ENCODE data around the gene STMP1.
"Not testable (repeated sequence)": the region's sequence is repeated elsewhere in the genome, so short reads cannot be mapped to it uniquely, and the experiment has no call there.

STMP1 gene

DNA sequence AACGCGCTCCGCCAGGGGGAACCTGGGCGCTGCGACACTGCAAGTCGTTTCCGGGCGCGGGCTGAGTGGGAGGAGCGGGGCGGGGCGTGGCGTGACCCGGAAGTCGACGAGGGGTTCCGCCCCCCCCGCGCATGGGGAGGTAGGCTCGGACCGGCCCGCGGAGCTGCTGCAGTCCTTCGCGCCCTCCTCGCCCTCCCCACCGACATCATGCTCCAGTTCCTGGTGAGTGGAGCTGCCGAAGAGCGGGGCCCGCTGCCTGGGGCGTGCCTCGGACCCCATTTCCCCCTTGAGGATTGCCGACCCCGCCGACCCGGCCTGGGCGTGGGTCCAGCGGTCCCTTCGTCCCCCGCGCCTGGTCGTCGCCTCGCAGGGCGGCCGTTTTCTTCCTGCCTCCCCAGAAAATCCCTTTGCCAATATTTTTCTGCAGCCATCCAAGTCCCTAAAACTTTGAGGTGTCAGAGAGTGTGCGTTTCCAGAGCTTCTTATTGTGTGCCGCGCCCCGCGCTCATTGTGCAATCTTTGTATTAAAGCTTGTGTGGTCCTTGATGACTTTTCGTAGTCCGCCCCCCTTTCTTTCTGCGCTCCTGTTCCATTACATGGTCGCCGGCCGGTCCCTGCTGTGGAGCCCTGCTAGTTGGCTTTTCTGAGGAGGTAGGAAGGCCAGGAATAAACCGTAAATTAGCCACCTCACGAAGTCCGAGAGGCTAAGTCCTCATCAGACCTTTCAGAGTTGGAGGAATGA lies at the start of gene STMP1:
STMP1 (plus strand) TSS at position 142 of the 742 bp plus-strand sequence.
- H3K27me3 ChIP-seq (replicated peaks; ENCODE audit: control insufficient read depth, insufficient read depth, low read length): no peaks in the 10 kb centered on the region
- peak within 1 kb of the TSS; percentile 93 for H3K4me3 ChIP-seq (ENCODE audit: low read length)
- H3K36me3 ChIP-seq (ENCODE audit: control insufficient read depth, insufficient read depth, low read length, severe bottlenecking): no peaks in the 10 kb centered on the region
- peaks cover 36% of the 10 kb centered on the region for H3K4me1 ChIP-seq (ENCODE audit: control insufficient read depth, insufficient read depth, low read length)
- peak; percentile 99 for DNase-seq (ENCODE audit: low read depth)
- peak within 1 kb of the TSS; percentile 97 for H3K9ac ChIP-seq (ENCODE audit: low read length)
- H3K9me3 ChIP-seq (ENCODE audit: control insufficient read depth, low read length): no peaks in the 10 kb centered on the region

DNA sequence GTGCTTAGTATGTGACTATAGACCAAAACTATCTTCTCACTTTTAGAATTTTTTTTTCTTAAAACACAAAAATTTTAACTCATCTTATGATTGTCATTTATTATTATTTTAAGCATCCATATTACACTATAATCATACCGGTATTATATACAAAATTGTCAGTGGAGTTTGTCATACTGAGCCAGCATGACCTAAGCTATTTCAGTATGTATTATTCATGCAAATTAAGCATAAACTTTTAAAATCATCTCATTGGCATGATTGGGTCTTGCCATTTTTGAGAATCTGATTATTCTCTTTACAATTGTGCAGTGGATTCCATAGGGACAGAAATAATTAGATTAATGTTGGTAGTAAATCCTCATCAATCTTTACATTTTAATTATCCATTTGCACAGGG lies 46.2 kb upstream of the STMP1 start:
- no peaks in the 10 kb centered on the region for H3K9me3 ChIP-seq (ENCODE audit: control insufficient read depth, low read length)
- peaks cover 40% of the 10 kb centered on the region for H3K36me3 ChIP-seq (ENCODE audit: control insufficient read depth, insufficient read depth, low read length, severe bottlenecking)
- no peak for DNase-seq (ENCODE audit: low read depth)
- H3K4me3 ChIP-seq (ENCODE audit: low read length): no peak overlapping the region
- H3K9ac ChIP-seq (ENCODE audit: low read length): no peak overlapping the region
- H3K4me1 ChIP-seq (ENCODE audit: control insufficient read depth, insufficient read depth, low read length): peaks cover 10% of the 10 kb centered on the region
- no peaks in the 10 kb centered on the region for H3K27me3 ChIP-seq (replicated peaks; ENCODE audit: control insufficient read depth, insufficient read depth, low read length)

- no peak for DNase-seq (ENCODE audit: low read depth)
- no peaks in the 10 kb centered on the region for H3K27me3 ChIP-seq (replicated peaks; ENCODE audit: control insufficient read depth, insufficient read depth, low read length)
- H3K9ac ChIP-seq (ENCODE audit: low read length): no peak overlapping the region
- H3K4me1 ChIP-seq (ENCODE audit: control insufficient read depth, insufficient read depth, low read length): peaks cover 10% of the 10 kb centered on the region
- no peaks in the 10 kb centered on the region for H3K9me3 ChIP-seq (ENCODE audit: control insufficient read depth, low read length)
- H3K36me3 ChIP-seq (ENCODE audit: control insufficient read depth, insufficient read depth, low read length, severe bottlenecking): peaks cover 42% of the 10 kb centered on the region
- no peak overlapping the region for H3K4me3 ChIP-seq (ENCODE audit: low read length)
Measured at GRCh38 chr7:135617781-135618180, 44.5 kb upstream of the STMP1 start.

DNA sequence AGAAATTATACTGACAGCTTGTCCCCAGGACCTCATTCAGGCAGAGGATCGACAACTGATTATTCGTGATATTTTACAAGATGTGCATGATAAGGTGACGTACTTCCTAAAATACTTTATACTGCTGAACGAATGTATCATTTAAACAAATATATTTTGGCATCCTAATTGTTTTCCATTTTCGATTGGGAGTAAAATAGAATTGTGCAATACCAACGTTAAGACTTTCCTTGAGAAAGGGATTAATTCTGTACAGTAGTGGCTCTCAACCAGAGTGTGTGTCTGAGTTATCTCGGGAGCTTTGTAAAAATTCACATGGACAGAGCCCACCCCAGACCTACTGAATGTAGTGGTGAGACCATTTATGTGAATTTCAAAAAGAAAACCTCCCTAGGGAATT lies 43.8 kb upstream of the STMP1 start:
- no peak for DNase-seq (ENCODE audit: low read depth)
- Histone ChIP-seq H3K36me3 (ENCODE audit: control insufficient read depth, insufficient read depth, low read length, severe bottlenecking) (peaks cover 44% of the 10 kb centered on the region), H3K4me3 (ENCODE audit: low read length) (no peak overlapping the region), H3K27me3 (replicated peaks; ENCODE audit: control insufficient read depth, insufficient read depth, low read length) (no peaks in the 10 kb centered on the region), H3K4me1 (ENCODE audit: control insufficient read depth, insufficient read depth, low read length) (peaks cover 10% of the 10 kb centered on the region), H3K9me3 (ENCODE audit: control insufficient read depth, low read length) (no peaks in the 10 kb centered on the region), H3K9ac (ENCODE audit: low read length) (no peak overlapping the region)

DNA sequence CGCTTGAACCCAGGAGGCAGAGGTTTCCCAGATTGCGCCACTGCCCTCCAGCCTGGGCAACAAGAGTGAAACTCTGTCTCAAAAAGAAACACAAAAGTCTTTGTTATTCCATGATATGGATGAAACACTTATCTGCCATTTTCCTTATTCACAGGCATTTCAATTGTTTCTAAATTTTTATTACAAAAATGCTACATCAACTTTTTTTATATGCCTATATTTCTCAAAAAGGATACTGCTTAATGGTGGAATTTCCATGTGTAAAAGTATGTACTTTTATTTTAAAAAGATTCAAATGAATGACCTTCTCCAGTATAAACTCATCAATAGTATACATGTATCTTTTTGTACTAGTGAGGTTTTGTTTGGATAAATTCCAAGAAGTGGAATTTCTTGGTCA lies 41.9 kb upstream of the STMP1 start:
- DNase-seq (ENCODE audit: low read depth): peak; percentile 40
- peaks cover 10% of the 10 kb centered on the region for H3K4me1 ChIP-seq (ENCODE audit: control insufficient read depth, insufficient read depth, low read length)
- H3K4me3 ChIP-seq (ENCODE audit: low read length): peak overlapping the region; percentile 66
- peak overlapping the region; percentile 67 for H3K9ac ChIP-seq (ENCODE audit: low read length)
- peaks cover 52% of the 10 kb centered on the region for H3K36me3 ChIP-seq (ENCODE audit: control insufficient read depth, insufficient read depth, low read length, severe bottlenecking)
- H3K27me3 ChIP-seq (replicated peaks; ENCODE audit: control insufficient read depth, insufficient read depth, low read length): no peaks in the 10 kb centered on the region
- H3K9me3 ChIP-seq (ENCODE audit: control insufficient read depth, low read length): no peaks in the 10 kb centered on the region

GRCh38 chr7:135620980-135621850 lies 41.1 kb upstream of the STMP1 start:
- H3K4me1 ChIP-seq (ENCODE audit: control insufficient read depth, insufficient read depth, low read length): peaks cover 10% of the 10 kb centered on the region
- H3K9me3 ChIP-seq (ENCODE audit: control insufficient read depth, low read length): no peaks in the 10 kb centered on the region
- H3K4me3 ChIP-seq (ENCODE audit: low read length): peak overlapping the region; percentile 66
- H3K27me3 ChIP-seq (replicated peaks; ENCODE audit: control insufficient read depth, insufficient read depth, low read length): no peaks in the 10 kb centered on the region
- H3K9ac ChIP-seq (ENCODE audit: low read length): peak overlapping the region; percentile 67
- peak; percentile 95 for DNase-seq (ENCODE audit: low read depth)
- H3K36me3 ChIP-seq (ENCODE audit: control insufficient read depth, insufficient read depth, low read length, severe bottlenecking): peaks cover 54% of the 10 kb centered on the region

DNA sequence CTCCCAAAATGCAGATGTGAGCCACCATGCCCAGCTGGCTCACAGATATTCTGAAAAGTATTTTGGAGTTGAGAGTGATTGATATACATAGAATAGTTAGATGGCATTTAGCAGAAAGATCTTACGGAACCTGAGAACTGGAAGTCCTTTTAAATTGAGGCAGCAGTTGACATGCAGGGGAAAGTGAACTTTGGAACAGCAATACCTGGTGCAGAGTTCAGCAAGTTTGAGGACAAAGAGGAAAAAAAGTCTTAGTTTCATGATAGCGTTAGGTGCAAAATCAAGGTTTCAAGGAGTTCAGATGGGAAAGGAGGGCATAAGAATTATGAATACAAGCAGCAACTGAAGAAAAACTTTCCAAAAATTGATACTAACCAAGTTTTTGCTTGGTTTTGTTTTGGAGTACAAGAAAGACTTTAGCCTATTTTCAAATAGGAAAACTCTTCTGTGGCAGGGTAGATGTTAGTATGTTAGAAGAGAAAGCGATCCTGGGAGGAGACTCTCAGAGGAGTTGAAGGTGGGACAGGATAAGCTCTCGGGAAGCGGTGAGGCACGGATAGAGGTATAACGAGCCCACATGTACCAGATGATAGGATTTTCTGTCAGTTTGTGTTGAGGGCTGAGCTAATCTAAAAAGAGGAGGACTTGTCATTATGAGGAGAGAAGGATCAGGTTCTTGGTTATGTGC lies 28.0 kb upstream of the STMP1 start:
- H3K4me3 ChIP-seq (ENCODE audit: low read length): no peak overlapping the region
- DNase-seq (ENCODE audit: low read depth): no peak
- H3K9ac ChIP-seq (ENCODE audit: low read length): no peak overlapping the region
- H3K9me3 ChIP-seq (ENCODE audit: control insufficient read depth, low read length): no peaks in the 10 kb centered on the region
- H3K36me3 ChIP-seq (ENCODE audit: control insufficient read depth, insufficient read depth, low read length, severe bottlenecking): peaks cover 55% of the 10 kb centered on the region
- H3K4me1 ChIP-seq (ENCODE audit: control insufficient read depth, insufficient read depth, low read length): no peaks in the 10 kb centered on the region
- no peaks in the 10 kb centered on the region for H3K27me3 ChIP-seq (replicated peaks; ENCODE audit: control insufficient read depth, insufficient read depth, low read length)

DNA sequence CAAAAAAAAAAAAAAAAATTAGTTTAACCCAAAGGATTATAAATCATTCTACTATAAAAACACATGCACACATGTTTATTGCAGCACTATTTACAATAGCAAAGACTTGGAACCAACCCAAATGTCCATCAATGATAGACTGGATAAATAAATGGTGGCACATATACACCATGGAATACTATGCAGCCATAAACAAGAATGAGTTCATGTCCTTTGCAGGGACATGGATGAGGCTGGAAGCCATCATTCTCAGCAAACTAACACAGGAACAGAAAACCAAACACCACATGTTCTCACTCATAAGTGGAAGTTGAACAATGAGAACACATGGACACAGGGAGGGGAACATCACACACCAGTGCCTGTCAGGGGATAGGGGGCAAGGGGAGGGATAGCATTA lies 22.6 kb upstream of the STMP1 start:
- not testable (repeated sequence) for DNase-seq (ENCODE audit: low read depth); H3K9me3 ChIP-seq (ENCODE audit: control insufficient read depth, low read length); H3K4me3 ChIP-seq (ENCODE audit: low read length); H3K27me3 ChIP-seq (replicated peaks; ENCODE audit: control insufficient read depth, insufficient read depth, low read length); H3K9ac ChIP-seq (ENCODE audit: low read length); H3K4me1 ChIP-seq (ENCODE audit: control insufficient read depth, insufficient read depth, low read length)
- H3K36me3 ChIP-seq (ENCODE audit: control insufficient read depth, insufficient read depth, low read length, severe bottlenecking): peaks cover 50% of the 10 kb centered on the region

DNA sequence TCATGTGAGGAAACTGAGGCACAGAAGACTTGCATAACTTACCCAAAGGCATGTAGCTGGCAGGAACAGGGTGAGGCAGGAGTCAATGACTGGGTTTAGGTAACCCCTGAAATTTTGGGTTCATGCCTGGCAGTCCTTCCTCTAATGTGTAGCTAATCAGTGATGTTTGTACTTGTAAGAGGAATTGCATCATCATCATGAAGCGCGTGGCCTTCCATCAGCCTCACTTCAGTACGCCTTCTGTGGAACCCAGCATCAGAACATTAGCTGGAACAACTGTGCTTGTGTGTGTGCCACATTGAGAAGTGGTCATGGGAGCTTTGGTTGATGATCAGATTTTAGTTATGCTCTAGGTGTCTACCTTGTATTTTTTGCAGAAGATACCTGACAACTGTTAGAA lies 18.2 kb upstream of the STMP1 start:
- no peaks in the 10 kb centered on the region for H3K4me1 ChIP-seq (ENCODE audit: control insufficient read depth, insufficient read depth, low read length)
- no peak overlapping the region for H3K4me3 ChIP-seq (ENCODE audit: low read length)
- no peaks in the 10 kb centered on the region for H3K9me3 ChIP-seq (ENCODE audit: control insufficient read depth, low read length)
- DNase-seq (ENCODE audit: low read depth): no peak
- no peak overlapping the region for H3K9ac ChIP-seq (ENCODE audit: low read length)
- no peaks in the 10 kb centered on the region for H3K27me3 ChIP-seq (replicated peaks; ENCODE audit: control insufficient read depth, insufficient read depth, low read length)
- peaks cover 50% of the 10 kb centered on the region for H3K36me3 ChIP-seq (ENCODE audit: control insufficient read depth, insufficient read depth, low read length, severe bottlenecking)

DNA sequence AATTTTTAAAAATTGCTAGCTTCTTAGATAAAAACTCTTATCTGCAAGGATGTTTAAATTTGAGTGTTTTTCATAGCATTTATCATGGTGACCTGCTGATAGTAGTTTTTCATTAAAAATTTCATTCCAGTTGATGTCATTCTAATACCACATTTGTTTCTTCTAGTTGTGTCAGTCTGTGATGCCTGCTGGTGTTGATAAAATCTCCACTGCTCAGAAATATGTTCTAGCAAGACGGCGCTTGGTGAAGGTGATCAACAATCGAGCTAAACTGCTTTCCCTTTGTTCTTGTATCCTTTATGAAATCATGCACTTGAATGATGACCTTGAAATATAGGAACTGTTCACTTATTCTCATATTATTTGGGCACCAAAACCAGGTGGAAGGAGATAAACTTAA lies 17.6 kb upstream of the STMP1 start:
- peaks cover 49% of the 10 kb centered on the region for H3K36me3 ChIP-seq (ENCODE audit: control insufficient read depth, insufficient read depth, low read length, severe bottlenecking)
- no peaks in the 10 kb centered on the region for H3K27me3 ChIP-seq (replicated peaks; ENCODE audit: control insufficient read depth, insufficient read depth, low read length)
- DNase-seq (ENCODE audit: low read depth): no peak
- no peaks in the 10 kb centered on the region for H3K9me3 ChIP-seq (ENCODE audit: control insufficient read depth, low read length)
- no peaks in the 10 kb centered on the region for H3K4me1 ChIP-seq (ENCODE audit: control insufficient read depth, insufficient read depth, low read length)
- no peak overlapping the region for H3K4me3 ChIP-seq (ENCODE audit: low read length)
- no peak overlapping the region for H3K9ac ChIP-seq (ENCODE audit: low read length)

DNA sequence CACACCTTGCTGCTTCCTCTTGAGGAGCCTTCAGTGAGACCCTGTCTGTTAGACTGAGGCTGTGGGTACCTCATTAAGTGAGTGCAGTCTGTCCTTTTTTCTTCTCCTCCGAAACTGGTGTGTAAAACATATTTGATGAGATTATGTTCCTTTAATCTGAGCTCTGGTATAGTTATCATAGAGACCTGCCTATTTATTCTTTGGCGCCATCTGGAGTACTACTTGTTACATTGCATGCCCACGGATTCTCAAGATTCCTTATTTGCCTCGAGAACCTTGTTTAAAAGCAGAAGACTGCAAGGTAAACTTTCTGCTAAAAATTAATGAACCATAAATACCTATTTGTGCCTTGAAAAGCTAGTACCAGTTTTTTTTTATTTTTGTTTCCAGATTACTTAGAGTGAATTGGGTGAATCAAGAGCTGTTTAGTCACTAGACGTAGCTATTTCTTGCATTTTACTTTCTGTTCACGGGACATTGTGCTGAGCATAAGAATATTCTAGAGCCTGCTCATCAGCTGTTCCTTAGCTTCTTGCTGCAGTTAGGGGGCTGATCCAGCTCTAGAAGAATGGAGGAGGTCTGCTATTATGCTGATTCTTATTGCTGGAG lies 16.9 kb upstream of the STMP1 start:
- no peaks in the 10 kb centered on the region for H3K4me1 ChIP-seq (ENCODE audit: control insufficient read depth, insufficient read depth, low read length)
- no peaks in the 10 kb centered on the region for H3K27me3 ChIP-seq (replicated peaks; ENCODE audit: control insufficient read depth, insufficient read depth, low read length)
- H3K9ac ChIP-seq (ENCODE audit: low read length): no peak overlapping the region
- peak; percentile 88 for DNase-seq (ENCODE audit: low read depth)
- no peaks in the 10 kb centered on the region for H3K9me3 ChIP-seq (ENCODE audit: control insufficient read depth, low read length)
- peaks cover 49% of the 10 kb centered on the region for H3K36me3 ChIP-seq (ENCODE audit: control insufficient read depth, insufficient read depth, low read length, severe bottlenecking)
- H3K4me3 ChIP-seq (ENCODE audit: low read length): no peak overlapping the region
